Measurements from ENCODE around the gene GID8.

The GID8 gene

DNA sequence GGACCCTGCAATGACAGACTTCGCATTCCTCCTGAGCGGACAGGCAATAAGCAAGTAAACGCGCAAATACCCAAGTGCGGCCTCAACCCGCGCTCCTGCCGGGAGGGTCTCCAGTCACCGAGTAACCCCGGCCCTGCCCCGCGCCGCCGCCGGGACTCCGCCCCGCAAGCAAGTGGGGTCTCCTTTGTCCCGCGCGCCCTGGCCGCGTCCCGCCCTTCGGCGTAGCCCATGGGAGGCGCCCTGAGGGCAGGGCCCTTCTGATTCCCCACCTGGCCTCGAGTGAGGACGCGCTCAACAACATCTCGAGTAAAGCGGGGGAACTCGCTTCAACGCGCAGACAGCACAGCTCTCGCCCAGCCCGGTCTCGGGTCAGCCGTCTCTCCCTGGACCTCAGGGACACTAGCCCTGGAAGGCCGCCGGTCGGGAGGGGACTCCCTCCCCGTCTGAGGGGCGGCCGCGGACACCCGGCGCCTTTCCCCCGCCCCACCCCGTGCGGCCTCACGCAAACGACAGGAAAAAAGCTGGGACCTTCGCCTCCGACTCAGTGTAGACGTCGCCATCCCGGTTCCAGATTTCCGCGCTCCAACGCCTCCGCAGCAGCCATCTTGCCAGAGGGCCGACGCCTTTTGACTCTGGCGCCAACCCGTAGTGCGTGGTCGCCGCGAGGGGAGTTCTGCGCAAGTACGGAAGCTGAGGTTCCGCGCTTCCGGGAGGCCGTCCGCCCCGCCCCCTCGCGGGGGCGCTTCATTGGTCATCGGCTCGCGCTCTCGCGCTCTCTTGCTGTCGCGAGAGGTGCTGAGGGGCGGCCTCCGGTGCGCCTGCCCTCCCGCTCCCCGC is 461 bp upstream of the GID8 start:
- Mint-ChIP-seq H3K4me1 (peaks cover 27% of the 10 kb centered on the region), H3K27ac (peak overlapping the region; percentile 98), H3K36me3 (peaks cover 41% of the 10 kb centered on the region), H3K9me3 (no peaks in the 10 kb centered on the region), H3K4me3 (no peak overlapping the region)
- peak; percentile 98 for DNase-seq (ENCODE audit: low spot score in 2 of 2)
- ATAC-seq = peak; percentile 92

DNA sequence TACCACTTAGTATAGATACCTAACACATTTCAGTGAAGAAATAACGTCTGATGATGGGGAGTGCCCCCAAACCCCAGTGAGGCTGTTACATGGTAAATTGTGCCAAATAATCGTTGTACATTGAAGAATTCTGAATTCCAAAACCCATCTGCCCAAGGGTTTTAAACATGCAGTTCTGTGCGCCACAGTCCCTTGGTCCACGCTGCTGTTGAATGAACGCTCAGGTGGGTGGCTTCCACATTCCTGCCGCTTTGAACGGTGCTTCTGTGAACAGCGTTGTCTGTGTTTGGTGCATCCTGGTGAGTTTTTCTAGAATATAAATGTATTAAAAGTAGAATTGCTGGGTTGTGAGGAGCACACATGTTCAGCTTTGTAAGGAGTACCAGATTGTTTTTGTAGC is 2.9 kb downstream of the GID8 start:
- Mint-ChIP-seq H3K27ac (peak overlapping the region; percentile 63), H3K4me1 (peaks cover 27% of the 10 kb centered on the region), H3K36me3 (peaks cover 75% of the 10 kb centered on the region), H3K4me3 (no peak overlapping the region), H3K9me3 (no peaks in the 10 kb centered on the region)
- ATAC-seq (no peak), DNase-seq (ENCODE audit: low spot score in 2 of 2) (no peak)

DNA sequence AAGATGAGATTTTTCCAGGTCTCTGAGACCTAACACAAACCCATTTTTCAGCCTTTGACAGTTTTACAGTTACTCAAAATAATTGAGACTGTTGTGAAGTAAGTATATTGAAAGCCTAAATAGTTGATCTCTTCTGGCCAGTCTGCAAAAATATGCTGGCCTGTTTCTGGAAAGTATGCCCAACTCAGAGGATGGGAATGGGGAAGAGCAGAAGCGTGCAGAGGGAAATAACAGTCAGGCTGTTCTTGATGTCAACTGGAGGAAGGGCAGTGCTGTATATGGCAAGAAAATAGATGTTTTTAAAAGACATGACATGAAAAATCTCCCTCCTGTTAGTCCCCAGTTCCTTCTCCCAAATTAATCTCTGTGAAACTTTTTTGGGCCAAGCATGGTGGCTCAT is 3.8 kb downstream of the GID8 start:
- Mint-ChIP-seq H3K4me3 (no peak overlapping the region), H3K9me3 (no peaks in the 10 kb centered on the region), H3K4me1 (peaks cover 27% of the 10 kb centered on the region), H3K36me3 (peaks cover 81% of the 10 kb centered on the region), H3K27ac (peak overlapping the region; percentile 63)
- no peak for DNase-seq (ENCODE audit: low spot score in 2 of 2)
- ATAC-seq = no peak

DNA sequence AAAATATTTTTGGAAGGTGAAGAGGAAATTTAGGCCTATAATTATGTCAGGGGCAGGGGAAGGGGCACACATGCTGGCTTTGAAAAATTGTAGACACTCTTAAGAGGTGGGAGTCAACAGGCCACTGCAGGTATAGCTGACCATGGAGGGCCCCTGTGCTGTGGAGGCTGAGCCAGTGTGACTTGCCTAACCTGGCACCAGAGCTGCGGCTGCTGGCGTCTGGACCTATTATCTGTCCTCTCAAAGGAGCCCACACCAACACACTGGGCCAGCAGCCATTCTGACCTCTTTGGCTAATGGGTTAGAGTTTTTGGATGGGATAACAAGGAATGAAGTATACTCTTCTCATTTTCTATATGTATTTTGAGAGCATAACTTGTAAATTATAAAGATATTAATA is 4.5 kb downstream of the GID8 start:
- Mint-ChIP-seq H3K27ac (peak overlapping the region; percentile 63), H3K36me3 (peaks cover 88% of the 10 kb centered on the region), H3K4me3 (no peak overlapping the region), H3K4me1 (peaks cover 27% of the 10 kb centered on the region), H3K9me3 (no peaks in the 10 kb centered on the region)
- ATAC-seq (no peak), DNase-seq (ENCODE audit: low spot score in 2 of 2) (no peak)

DNA sequence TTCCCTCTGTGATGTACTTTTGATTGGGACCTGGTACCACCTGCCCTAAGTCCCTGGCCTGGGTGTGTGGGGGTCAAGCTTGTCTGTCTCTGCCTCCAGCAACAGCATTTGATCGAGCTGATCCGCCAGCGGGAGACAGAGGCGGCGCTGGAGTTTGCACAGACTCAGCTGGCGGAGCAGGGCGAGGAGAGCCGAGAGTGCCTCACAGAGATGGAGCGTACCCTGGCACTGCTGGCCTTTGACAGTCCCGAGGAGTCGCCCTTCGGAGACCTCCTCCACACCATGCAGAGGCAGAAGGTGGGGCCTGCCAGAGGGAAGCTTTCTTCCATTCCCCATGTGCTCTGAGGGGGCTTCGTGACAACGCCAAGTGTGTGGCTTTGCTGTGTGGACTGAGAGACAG is 5.4 kb downstream of the GID8 start:
- Mint-ChIP-seq H3K4me1 (peaks cover 26% of the 10 kb centered on the region), H3K36me3 (peaks cover 92% of the 10 kb centered on the region), H3K27ac (peak overlapping the region; percentile 63), H3K9me3 (no peaks in the 10 kb centered on the region), H3K4me3 (no peak overlapping the region)
- DNase-seq (ENCODE audit: low spot score in 2 of 2) = no peak
- no peak for ATAC-seq

DNA sequence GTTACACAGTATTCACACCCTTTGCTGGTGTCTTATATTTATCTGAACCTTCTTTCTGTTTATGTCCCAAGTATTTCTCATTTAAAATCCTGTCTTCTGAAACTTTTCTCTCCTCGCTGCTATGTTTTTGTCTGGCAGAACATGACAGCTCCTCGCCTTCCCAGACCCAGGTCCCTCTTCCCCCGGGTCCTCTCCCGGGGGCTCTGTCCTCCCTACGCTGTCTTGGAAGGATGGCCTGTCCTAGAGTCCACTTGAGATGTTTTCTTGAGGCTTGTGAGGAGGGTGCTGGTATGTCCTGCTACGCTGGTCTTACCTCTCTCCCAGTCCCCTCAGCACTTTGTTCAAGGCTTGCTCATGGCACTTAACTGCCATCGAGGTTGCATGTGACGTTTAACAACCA is 6.2 kb downstream of the GID8 start:
- Mint-ChIP-seq H3K36me3 (peaks cover 86% of the 10 kb centered on the region), H3K4me1 (peaks cover 18% of the 10 kb centered on the region), H3K4me3 (no peak overlapping the region), H3K27ac (no peak overlapping the region), H3K9me3 (no peaks in the 10 kb centered on the region)
- ATAC-seq (no peak), DNase-seq (ENCODE audit: low spot score in 2 of 2) (no peak)

DNA sequence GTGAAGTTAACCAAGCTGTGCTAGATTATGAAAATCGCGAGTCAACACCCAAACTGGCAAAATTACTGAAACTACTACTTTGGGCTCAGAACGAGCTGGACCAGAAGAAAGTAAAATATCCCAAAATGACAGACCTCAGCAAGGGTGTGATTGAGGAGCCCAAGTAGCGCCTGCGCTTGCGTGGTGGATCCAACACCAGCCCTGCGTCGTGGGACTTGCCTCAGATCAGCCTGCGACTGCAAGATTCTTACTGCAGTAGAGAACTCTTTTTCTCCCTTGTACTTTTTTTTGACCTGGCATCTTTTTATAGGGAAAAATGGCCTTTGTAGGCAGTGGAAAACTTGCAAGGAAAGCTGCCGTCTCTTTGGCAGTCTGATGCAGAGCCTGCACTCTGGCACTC is 6.8 kb downstream of the GID8 start:
- ATAC-seq (no peak), DNase-seq (ENCODE audit: low spot score in 2 of 2) (no peak)
- no peak overlapping the region for H3K27ac Mint-ChIP-seq
- H3K9me3 Mint-ChIP-seq = no peaks in the 10 kb centered on the region
- H3K36me3 Mint-ChIP-seq = peaks cover 86% of the 10 kb centered on the region
- peaks cover 12% of the 10 kb centered on the region for H3K4me1 Mint-ChIP-seq
- no peak overlapping the region for H3K4me3 Mint-ChIP-seq

DNA sequence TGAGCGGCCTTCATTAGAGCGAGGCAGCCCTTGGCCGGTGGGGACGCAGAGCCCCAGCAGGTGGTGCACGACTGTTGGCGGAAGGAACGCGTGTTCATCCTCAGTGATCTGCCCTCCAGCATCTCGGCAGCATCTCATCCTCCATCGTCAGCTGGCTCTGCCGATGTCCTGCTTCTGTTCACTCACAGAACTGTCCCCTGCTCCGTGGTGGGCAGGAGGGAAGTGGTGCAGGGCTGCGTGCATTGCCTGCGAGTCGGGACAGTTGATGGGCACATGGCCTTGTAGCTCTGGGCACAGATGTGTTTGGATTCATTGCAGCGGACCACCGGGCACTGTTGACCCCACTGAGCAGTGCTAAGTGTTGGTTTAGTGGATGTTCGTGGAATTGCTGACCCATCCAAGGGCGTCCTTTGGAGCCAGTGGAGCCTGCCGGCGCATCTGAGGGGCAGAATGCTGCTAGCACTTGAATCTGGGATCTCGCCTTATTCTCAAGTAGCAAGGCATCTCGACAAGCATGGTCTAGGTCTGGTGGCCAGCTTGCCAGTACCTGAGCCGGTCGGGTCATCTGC is 7.9 kb downstream of the GID8 start:
- DNase-seq (ENCODE audit: low spot score in 2 of 2) (no peak), ATAC-seq (no peak)
- Mint-ChIP-seq H3K9me3 (no peaks in the 10 kb centered on the region), H3K27ac (no peak overlapping the region), H3K4me3 (no peak overlapping the region), H3K4me1 (peaks cover 9% of the 10 kb centered on the region), H3K36me3 (peaks cover 84% of the 10 kb centered on the region)

DNA sequence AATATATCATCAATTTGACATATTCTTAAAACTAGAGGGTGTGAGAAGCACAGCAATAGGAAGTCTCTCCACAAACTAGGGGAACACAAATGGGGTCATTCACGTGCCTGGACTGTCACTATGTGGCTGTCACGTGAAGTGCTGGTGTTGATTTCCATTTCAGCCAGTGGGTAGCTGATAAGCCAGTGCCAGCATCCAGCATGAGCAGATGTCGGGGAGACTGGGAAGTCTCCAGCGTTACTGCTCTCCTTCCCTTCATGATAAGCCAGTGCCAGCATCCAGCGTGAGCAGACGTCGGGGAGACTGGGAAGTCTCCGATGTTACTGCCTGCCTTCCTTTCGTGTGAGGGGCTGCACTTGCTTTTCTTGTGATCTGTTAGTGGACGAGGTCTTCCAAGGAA is 9.0 kb downstream of the GID8 start:
- H3K27ac Mint-ChIP-seq = peak overlapping the region; percentile 75
- ATAC-seq (no peak), DNase-seq (ENCODE audit: low spot score in 2 of 2) (no peak)
- H3K9me3 Mint-ChIP-seq = no peaks in the 10 kb centered on the region
- H3K36me3 Mint-ChIP-seq = peaks cover 73% of the 10 kb centered on the region
- peaks cover 2% of the 10 kb centered on the region for H3K4me1 Mint-ChIP-seq
- H3K4me3 Mint-ChIP-seq = no peak overlapping the region

DNA sequence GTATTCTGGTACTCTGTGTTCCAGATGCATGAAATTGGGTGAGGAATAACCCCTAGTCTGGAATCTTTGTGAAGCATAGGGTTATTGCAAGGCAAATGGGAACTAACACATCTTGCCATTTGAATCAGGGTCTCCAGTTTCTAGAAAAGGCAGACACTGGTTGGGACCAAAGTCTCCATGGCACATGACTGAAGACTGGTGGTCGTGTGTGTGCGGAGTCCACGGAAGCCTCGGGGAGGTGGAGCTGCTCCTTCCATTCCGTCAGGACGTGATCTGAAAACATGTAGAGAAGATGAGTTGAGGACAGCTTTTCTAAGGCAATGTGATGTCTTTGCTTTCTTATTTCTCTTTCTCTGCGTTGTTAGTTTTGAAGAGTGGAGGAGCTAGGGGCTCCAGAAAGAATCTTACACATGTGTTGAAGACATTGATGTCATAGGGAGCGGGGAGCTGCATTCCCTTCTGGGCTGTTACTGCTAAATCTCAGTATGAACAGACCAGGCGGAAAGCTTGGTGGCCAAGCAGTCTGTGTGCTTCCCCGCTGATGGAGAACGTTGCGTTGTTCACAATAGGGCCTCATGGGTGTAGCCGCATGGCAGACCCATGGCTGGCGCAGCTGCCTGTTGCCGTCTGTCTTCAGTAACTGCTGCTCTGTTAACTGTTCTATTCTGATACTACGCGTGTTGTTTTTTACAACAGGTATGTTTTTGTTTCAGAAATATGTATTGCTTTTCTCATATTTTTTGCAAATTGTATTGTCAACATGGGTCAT is 9.8 kb downstream of the GID8 start:
- Mint-ChIP-seq H3K36me3 (peaks cover 65% of the 10 kb centered on the region), H3K4me1 (peaks cover 5% of the 10 kb centered on the region), H3K27ac (peak overlapping the region; percentile 75), H3K4me3 (no peak overlapping the region), H3K9me3 (no peaks in the 10 kb centered on the region)
- no peak for DNase-seq (ENCODE audit: low spot score in 2 of 2)
- ATAC-seq = no peak

DNA sequence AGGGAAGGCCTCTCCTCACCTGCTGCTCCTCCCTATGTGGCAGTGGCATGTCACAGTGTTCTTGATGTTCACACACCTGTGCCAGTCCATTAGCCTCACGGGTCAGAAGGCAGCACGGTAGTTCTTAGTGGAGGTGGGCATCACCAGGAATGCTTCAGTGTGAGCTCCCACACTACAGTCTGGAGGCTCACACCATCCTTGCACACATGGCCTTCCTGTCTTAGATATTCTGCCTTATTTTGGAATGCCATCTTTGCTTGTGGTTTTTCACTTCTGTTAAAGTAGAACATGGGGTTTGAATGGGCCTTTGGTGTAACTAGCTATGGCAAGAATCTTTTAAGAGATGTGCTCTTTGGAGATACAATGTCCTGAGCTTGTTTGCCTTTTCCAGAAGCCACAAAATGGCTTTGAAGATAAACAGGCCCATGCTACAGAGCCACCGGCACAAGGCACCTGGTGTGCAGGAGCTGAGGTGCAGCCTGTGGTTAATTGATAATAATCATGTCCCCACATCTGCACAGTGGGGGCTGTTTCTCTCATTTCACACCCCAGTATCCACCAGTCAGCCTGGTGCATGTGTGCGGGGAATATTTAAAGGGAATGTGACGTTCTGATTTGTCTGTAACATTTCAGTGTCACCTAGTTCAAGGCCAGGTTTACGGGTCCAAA is 11.3 kb downstream of the GID8 start:
- Mint-ChIP-seq H3K4me1 (peaks cover 13% of the 10 kb centered on the region), H3K4me3 (no peak overlapping the region), H3K9me3 (no peaks in the 10 kb centered on the region), H3K36me3 (peaks cover 54% of the 10 kb centered on the region), H3K27ac (no peak overlapping the region)
- ATAC-seq = no peak
- no peak for DNase-seq (ENCODE audit: low spot score in 2 of 2)

DNA sequence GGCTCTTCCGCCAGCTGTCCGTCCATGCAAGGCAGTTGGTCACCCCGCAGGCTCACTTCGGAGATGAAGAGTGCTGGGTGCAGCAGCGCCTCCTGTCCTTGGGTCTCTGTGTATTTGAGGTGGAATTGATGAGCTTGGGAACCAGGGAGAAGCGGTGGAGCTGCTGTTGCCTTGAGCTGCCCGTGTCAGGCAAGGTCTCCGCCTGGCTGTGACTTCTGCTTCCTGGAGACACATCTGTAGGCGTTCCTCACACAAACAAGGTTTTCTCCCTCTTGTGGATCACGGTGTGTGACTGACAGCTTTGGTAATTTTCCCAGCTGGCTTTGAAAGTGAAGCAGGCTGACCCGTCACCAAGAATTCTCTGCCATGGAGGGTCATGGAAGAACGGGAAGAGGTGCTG is 12.0 kb downstream of the GID8 start:
- Mint-ChIP-seq H3K36me3 (peaks cover 54% of the 10 kb centered on the region), H3K27ac (no peak overlapping the region), H3K4me1 (peaks cover 19% of the 10 kb centered on the region), H3K9me3 (no peaks in the 10 kb centered on the region), H3K4me3 (no peak overlapping the region)
- DNase-seq (ENCODE audit: low spot score in 2 of 2) (no peak), ATAC-seq (no peak)

DNA sequence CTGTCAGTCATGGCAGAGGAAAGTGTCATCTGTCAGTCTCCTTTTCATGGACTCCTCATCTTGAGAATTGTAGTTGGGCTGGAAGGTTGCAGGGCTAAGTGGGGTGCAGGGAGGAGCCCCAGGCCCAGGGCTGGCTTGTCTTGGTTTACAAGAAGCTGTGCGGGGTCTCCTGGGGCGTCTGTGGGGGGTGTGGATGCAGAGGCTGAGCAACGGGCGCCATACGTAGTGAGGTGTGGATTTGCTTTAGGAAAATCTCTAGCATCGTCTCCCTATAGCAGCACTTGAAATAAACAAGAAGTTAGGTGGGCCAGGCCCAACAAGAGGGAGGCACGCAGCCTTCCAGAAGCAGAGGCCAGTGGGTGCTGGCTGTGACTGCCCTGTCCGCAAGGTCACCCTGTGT is 12.8 kb downstream of the GID8 start:
- ATAC-seq (no peak), DNase-seq (ENCODE audit: low spot score in 2 of 2) (no peak)
- H3K4me1 Mint-ChIP-seq = peaks cover 19% of the 10 kb centered on the region
- peak overlapping the region; percentile 12 for H3K4me3 Mint-ChIP-seq
- no peak overlapping the region for H3K27ac Mint-ChIP-seq
- peaks cover 46% of the 10 kb centered on the region for H3K36me3 Mint-ChIP-seq
- no peaks in the 10 kb centered on the region for H3K9me3 Mint-ChIP-seq

DNA sequence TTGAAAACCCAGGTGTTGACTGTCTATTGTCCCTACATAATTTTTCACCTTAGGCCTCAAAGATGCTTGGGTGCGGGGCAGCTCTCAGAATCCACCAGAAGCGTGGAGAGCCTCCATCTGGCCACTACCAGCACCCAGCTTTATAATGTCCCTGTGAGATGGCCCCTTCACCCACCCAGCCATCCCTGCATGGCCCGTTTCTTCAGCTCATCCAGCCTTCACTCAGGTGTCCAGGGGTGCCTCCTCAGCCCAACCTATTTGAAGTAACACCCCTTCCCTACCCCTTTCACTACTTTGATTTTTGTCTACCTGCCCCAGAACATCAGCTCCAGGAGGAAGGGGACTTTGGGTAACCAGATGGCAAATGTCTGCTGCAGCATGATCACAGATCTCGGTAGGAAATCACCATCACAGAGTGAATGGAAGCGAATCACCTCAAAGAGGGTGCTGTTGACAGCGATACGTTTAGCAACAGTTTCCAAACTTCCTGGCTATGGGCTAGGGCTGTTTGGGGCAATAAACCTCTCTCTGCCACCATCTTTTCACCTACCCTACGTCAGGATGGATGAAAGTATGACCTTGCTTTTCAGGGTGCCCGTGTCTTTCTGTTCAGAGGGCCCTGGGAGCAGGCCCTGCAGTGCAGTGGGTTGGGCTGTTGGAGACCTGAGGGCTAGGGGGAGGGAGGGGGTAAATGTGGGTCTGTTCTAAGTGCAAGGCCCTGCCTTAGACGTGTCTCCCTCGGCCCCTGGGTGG is 13.4 kb downstream of the GID8 start:
- ATAC-seq (no peak), DNase-seq (ENCODE audit: low spot score in 2 of 2) (no peak)
- Mint-ChIP-seq H3K27ac (no peak overlapping the region), H3K36me3 (peaks cover 44% of the 10 kb centered on the region), H3K9me3 (no peaks in the 10 kb centered on the region), H3K4me1 (peaks cover 19% of the 10 kb centered on the region), H3K4me3 (peak overlapping the region; percentile 89)

DNA sequence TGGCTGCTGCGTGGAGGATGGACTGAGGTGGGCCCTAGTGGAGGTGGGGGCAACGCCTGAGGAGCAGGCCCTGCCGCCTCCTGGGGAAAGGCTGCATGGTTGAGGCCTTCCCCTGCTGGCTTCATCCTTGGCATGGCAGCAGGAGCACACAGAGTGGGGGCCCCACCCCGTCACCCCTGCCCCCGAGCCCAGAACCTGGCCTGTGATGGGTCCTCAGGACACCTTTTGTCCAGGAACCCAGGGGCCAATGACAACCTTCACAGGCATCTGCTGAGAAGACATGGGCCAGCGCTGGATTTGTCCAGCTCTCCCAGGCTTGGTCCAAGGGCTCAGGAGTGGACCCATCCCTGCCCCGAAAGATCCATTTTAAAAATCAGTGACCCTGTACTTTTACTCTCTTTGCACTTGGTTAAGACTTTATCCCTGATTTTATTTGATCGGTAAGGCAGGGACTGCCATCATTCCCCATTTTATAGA is 14.0 kb downstream of the GID8 start:
- Mint-ChIP-seq H3K36me3 (peaks cover 38% of the 10 kb centered on the region), H3K4me3 (peak overlapping the region; percentile 89), H3K27ac (peak overlapping the region; percentile 95), H3K4me1 (peaks cover 19% of the 10 kb centered on the region), H3K9me3 (no peaks in the 10 kb centered on the region)
- no peak for DNase-seq (ENCODE audit: low spot score in 2 of 2)
- ATAC-seq = no peak

Data from stimulated activated effector memory CD8-positive, alpha-beta T cell treated with anti-CD3 and anti-CD28 coated beads, Interleukin-12 subunit alpha, Interleukin-12 subunit beta, amount 100 ng/mL, for 72 hours (primary cell).